ENCODE data around the gene ZNF106. TPM values are rescaled to one million over a fixed set of nuclear protein-coding genes. Genes with fewer than 3 reads are reported as not detected.

The ZNF106 gene
- polyA plus RNA-seq, 5 donors: 37.3 to 53.1 (median 46.1) TPM

DNA sequence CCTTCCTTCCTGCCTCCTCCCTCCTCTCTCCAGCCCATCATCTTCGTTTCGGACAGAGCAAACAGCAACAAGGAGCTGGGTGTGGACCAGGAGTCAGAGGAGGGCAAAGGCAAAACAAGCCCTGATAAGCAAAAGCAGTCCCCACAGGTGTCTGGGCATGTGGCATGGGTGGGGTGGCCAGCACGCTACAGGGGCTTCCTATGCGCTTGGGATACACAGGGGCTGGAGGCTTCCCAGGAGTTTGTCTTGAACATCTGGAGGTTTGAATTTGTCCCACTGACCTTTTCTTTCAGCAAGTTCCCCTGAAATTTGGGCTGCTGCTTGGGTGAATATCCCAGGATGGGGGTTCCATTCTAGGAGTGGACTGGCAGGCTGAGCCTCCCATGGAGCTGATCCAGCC, 82.8 kb downstream of the ZNF106 start:
- no peak for DNase-seq

DNA sequence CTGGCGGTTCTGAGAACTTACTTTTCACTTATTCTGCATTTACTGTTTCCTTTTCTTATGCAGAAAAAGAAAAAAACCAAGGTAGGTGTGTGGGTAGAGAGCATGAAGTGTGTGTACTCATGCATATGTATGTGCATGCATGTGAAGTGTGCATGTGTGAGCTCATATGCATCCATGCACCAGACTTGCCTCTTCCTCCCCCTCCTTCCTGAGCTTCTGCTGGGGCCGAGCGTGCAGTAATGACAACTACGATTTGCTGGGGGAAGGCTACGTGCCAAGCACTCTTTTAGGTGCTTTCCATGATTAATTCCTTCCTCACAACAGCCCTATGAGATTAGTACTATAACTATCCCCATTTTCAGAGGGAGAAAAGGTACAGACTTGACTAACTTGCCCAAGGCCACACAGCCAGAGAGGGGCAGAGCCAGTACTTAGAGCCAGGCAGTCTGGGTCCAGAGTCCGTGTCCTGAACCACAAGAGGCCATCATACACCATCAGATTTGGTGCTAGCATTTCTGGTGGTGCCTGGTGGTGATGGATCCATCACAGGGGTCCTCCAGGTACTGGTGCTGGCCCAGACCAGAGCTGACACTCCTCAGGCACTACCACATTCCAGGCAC, 85.0 kb downstream of the ZNF106 start:
- no peak for DNase-seq

DNA sequence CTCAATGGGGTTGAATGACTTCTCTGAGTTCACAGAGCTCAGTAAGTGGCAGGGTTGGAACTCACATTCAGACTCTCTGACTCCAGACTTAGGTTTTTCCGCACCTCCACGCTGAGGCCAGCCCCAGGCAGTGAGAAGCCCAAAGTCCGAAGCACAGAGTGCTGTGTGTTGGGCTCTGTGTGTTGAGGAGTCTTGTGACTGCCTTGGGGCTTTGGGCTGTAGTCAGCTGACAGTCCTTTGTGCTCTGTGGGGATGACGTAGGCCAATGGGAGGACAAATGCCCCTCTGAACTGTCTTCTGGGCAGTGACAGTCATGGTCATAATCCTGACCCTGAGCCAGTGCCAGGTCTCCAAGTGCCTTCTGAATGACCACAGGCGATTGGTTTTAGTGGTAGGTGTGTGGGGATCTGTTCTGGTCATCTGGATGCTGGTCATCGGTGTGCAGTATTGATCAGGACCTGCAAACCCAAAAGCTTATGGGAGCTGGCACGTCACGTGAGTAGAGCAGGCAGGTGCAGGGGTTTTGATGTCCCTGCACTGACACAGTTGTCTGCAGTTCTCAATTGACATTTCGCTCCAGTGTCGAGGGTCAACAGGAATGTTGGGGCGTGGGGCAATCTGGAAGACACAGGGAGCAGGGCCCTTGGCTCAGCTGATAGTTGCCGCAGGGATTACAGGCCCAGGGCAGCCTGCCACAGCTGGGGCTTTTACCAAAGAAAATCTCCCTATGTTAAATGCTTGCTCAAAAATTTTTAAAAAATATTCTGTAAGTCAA, 86.3 kb downstream of the ZNF106 start:
- DNase-seq: no peak

DNA sequence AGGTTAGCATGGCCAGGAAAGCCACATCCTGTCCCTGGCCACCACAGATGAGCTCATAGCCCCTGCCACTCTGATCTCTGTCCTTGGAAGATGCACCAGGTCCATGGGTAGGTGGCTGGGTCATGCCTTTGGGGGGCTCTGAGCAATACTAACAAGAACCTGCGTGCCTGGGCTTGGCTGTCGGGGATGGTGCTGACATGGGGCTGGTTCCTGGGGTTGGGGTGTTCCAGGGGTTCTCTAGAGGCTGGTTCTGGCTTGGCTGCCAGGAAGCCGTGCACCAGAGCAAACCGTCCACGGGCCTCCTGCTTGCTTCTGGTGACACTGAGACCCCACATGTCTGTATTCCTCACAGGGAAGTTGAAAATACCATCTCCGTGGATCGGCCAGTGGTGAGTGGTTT, 87.6 kb downstream of the ZNF106 start:
- DNase-seq: no peak

DNA sequence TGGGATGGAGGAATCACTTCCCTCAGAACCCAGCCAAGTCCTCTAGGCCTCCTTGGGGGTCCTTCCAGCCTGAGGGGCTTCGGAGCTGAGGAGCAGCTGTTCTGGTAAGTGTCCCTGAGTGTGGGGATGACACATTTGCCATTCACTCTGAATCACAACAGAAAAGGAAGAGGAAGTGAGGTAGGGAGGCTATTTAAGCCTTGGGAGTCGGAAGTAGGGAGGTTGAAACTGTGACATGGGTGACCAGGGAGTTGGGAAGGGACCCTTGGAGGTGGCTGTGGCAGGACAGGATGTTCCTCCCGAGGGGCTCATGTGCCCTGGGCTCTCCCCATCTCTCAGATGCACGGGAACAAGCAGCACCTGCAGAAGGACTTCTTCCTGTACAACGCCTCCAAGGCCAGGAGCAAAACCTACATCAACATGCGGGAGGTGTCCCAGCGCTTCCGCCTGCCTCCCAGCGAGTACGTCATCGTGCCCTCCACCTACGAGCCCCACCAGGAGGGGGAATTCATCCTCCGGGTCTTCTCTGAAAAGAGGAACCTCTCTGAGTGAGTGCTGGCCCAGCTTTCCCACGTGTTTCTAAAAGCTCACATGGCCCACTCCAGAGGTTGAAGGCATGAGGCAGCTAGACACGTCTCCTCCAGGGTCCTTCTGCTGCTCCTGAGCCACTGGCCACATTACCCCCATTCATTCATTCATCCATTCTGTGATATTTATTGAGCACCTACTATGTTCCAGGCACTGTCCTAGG, 88.3 kb downstream of the ZNF106 start:
- no peak for DNase-seq

DNA sequence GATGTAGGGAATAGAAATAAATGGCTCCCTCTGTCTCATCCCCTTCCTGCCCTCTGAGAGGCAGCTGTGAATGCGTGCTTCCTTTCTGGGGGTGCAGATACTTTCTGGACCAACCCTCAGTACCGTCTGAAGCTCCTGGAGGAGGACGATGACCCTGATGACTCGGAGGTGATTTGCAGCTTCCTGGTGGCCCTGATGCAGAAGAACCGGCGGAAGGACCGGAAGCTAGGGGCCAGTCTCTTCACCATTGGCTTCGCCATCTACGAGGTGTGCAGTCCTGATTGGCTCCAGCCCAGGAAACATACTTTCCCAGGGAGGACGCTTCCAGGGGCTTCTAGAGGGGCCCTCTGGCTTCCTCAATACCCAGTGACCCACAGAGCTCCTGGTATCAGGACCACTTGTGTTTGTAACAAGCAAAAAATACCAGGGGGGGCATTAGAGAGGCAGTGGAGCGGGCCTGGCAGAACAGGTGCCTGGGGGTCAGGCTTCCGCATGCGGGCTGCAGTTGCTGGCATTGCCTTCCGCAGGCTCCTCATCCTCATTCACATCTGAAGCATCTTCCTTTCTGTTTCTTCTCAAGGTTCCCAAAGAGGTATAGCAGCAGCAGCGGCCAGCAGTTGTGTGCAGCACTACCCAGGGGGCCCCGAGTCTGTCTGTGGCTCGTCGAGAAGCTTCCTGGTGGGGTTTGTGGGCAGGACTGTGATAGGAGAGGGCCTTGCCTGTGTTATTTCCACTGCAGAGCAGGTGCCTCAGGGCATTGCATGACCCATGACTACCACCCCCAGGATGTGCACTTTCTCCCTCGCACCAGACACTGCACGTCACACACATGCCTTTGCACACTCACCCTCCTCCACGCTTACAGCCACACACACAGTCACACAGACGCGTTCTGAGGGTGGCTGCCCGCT, 89.1 kb downstream of the ZNF106 start:
- DNase-seq: no peak

DNA sequence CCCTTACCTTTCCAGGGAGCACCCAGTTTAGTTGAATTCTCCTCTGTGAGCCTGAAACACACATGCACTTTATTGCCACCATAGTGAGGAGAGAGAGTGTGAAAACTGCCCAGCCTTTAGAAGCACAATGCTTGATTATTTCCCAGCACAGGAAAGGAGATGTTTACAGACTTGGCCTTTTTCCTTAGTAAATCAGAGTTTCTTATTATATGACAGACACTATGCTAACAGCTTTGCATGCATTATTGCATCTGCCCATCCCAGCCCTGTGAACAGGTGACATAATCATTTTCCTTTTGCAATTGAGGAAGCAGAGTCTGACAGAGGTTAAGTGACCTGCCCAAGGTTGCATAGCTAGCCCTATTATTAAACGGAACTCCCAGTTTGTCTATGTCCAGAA, 95.1 kb downstream of the ZNF106 start:
- DNase-seq: no peak

DNA sequence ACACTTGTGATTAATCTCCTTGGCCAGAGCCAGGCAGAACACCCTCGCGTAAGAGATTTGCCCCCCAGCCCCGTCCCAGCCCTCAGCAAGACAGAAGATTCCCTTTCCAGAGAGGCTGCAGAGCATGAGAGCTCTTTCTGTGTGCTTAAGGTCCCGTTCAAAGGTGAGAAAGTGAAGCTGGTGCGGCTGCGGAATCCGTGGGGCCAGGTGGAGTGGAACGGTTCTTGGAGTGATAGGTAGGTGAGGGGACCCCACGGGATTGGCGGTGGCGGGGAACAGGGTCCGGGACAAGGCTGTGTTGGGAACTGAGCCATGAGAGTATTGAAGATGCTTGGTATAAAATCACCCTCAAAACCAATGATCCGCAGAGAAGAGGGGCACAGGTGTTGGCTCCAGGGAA, 96.8 kb downstream of the ZNF106 start:
- no peak for DNase-seq

DNA sequence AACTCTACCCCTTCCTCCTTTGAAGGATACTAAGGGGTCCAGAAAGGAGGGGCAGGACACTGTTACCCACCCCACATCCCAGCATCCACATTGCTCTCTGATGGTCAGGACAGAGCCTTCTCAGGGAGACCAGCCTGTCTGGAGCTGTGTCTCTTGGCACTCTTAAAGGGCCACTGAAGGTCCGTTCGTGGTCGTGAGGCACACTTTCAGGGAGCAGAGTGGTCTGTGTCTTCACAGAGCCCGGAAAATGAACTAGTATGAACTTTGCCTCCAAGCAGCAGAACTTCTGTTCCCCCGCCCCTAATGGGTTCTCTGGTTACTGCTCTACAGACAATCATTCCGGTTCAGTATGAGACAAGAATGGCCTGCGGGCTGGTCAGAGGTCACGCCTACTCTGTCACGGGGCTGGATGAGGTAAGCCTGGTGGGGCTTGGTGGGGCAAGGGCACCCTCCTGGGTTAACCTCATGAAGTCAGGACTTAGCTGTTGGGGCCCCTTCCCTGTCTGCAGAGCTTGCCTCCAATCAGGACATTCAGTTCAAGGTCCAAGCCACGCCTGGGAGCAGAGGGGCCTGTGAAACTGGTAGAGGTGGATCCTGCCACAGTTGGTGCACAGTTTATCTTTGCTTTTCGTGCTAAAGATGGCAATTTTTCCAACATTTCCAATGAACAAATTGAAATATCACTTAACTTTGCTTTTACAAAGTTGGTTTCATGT, 98.5 kb downstream of the ZNF106 start:
- DNase-seq: no peak

DNA sequence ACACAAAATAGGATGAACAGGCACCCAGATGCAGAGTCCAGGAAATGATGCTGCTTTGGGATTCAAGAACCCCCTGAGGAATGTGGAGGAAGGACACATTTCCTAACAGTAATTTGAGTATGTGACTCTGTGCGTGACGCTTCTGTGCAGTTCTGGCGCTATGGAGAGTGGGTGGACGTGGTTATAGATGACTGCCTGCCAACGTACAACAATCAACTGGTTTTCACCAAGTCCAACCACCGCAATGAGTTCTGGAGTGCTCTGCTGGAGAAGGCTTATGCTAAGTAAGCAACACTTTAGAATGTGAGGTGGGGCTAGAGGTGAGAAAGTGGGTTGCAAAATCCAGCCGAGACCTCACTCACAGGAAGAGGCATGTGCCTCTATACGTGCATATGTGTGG, 103.3 kb downstream of the ZNF106 start:
- DNase-seq: no peak

DNA sequence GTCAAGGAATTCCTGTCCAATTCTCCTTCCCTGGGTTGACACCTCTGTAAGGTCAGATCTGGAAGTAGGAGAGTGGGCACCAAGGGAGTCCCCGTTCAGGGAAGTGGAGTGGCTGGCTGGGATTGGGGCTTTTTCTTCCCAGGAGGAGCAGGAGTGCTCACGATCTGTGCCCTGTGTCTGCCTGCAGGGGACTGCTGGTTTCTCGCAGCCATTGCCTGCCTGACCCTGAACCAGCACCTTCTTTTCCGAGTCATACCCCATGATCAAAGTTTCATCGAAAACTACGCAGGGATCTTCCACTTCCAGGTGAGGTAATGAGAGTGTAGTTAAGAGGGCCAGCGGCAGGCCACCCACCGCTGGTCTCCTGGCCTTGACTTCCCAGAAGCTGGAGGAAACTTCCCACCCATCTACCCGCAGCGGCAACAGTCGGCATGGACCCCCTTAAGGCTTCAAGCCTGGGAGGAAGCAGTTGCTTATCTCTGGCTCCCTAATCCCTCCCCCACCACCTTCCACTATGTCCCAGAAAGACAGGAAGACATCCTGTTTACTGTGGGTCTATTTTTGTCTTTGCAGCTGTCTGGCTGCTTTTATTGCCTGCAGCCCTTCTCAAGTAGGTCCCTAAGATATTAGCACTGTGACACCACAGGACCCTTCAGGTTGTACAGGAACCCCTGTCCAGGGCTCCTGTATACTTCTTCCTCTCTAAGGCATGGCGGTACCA, 104.8 kb downstream of the ZNF106 start:
- DNase-seq: no peak

DNA sequence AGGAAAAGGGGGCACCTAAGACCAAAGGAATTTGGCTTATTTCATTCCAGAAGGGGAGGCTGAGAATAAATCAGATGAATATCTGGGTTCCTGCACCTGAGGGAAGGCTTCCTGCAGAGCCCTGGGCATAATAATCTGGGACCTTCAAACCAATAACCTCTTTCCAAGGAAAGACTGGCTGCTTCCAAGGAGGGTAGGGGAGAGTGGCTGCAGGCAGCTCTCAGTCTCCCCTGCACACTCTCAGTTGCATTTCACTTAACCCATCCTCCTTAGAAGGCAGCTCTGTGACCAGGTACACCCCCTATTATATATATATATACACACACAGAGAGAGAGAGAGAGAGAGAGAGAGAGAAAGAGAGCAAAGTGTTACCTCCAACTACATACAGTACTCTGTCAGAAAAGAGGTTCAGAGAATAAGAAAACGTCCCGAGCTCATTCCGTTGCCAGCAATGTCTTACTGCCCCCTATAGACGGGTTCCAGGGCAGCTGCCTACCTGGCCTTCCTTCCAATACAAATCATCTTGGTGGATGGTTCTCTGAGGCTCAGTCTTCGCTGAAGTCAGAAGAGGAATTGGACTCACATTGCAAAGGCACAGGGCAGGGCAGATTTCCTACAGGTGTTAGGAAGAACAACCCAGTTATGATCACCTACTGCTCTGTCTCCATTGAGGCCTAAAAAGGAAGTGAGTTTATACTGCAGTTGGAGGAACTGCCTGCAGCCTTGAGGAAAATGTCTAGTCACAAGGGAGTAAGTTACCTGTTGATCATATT, 105.5 kb downstream of the ZNF106 start:
- DNase-seq: no peak

DNA sequence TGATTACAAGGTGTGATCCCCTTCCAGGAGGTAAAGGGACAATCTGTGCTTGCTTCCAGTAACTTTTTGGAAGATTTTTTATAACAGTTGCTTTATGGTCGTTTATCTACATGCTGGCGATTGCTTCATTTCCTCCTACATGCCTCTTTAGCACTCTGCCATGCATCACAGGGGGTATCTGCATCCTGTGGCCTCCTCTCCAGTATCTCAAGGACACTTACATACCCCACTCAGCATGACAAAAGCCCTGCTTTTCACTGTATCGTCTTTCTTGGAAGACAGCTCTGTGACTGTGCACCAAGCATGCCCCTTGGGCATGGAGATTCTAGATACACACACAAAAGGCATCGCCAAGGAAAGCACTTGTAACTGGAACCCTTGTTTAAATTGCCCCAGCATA, 106.3 kb downstream of the ZNF106 start:
- DNase-seq: no peak

DNA sequence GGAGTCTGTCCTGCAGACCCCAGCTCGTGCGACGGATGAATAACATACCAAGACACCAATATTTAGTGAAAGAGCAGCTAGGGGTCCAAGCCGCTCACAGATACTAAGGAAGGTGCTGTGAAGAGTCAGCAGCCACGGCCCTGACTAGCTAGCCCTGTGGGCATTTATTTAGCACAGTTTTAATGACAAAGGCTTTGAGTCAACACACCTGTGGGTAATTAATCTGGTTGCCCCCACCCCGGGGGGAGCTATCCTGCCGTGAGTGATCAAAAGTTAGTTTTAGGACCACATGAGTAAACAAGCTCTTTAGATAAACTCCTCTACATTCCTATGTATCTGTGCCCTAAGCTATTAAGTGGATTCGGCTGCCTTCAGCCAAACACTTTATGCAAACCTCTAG, 112.9 kb downstream of the ZNF106 start:
- no peak for DNase-seq

DNA sequence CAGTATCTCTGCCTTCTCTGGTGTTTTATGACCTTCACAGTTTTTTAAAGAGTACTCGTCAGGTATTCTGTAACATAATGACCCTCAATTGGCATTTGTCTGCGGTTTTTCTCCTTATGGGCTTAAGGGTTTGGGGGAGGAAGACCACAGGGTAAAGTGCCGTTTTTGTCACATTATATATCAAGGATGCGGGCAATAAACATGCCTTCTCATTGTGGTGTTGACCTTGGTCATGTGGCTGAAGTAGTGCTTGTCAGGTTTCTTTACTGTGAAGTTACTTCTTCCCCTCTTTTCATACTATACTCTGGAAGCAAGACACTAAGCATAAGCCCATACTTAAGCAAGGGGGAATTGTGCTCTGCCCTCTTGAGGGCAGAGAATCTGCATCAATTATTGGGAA, 115.0 kb downstream of the ZNF106 start:
- DNase-seq: no peak

DNA sequence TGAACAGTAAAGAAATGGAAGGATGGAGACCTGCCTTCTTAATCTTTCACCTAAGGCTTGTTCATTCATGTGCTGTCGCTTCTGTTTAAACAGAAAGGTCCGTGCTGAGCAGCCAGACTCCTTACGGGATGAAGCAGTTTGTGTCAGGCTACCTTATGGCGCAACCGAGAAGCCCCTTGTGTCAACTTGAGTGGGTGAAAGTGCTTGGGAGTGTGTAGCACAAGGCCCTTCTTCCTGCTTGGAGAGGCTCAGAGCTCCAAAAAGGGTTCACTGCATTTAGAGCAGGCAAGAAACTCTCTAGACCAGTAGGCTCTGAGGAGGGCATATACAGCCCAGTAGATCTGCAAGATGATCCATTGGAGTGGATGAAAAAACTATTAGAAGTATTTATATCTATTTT, 115.7 kb downstream of the ZNF106 start:
- no peak for DNase-seq

DNA sequence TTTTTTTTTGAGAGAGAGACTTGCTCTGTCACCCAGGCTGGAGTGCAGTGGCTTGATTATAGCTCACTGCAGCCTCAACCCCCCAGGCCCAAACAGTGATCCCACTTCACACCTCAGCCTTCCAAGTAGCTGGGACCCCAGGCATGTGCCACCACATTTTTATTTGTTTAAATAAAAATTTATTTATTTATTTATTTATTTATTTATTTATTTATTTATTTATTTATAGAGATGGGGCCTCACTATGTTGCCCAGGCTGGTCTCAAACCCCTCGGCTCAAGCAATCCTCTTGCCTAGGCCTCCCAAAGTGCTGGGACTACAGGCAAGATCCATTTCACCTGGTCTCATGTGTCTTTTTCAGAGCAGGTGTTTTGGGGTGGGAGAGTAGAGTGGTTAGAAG, 116.1 kb downstream of the ZNF106 start:
- DNase-seq: no peak

DNA sequence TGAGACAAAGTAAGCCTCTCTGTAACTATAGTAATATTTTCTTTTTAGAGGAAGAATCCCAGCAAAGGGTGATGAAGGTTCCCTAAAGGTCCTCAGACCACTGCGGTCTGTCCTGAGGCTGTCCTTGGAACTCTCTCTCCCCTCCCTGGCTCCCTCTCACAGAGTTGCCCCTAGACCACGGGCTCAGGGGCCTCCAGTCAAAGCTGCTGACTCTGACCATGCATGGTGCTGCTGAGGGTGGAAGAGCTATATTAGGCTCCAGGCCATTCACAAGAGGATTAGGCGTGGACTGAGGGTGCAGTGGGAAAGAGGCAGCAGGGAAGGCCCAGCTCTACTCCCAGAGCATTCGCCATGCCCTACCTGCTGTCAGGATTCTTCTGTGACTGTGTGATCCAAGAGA, 117.0 kb downstream of the ZNF106 start:
- no peak for DNase-seq

DNA sequence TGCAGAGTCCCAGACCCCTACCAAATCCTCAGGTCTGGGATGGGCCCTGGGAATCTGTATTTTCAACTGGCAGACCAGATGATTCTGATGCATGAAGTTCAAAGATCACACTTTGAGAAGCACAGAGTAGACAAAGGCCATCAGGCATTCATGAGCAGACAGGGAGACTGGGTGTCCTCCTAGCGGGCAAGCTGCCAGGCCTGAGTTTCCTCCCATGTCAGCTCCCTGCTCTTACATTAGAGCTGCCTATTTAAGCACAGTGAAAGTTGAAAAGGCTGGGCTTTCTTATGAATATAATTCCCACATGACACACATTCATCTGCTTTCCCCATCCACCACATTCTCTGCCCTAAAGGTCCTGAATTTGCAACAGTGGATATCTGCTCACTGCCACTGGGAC, 117.7 kb downstream of the ZNF106 start:
- DNase-seq: no peak

DNA sequence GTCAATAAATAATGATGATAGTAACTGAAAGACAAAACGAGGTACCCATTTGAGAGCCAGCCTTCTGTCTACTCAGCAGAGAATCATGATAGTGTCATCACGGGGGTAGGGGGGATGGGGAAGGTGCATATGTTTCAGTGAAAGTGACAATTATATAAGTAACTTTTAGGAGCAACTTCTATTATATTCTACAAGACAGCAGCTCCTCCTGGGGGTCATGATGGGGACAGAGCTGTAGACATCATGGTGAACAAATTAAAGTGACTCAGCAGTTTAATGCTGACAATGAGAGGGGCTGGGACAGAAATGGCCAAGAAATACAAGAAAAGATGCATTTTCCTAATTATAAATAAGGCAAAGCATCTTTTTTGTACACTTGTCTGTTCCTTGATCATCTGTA, 119.8 kb downstream of the ZNF106 start:
- no peak for DNase-seq

Measured in right lung (tissue), 5 donors.